Measurements from ENCODE around the gene SEMG2. TPM values are rescaled to one million over a fixed set of nuclear protein-coding genes. Genes with fewer than 3 reads are reported as not detected.

SEMG2 gene
- total and polyA plus RNA-seq, 9 of the 15 experiments (the other 6 are each of a cell fraction or from before 2014, with no cell fraction given): not detected

DNA sequence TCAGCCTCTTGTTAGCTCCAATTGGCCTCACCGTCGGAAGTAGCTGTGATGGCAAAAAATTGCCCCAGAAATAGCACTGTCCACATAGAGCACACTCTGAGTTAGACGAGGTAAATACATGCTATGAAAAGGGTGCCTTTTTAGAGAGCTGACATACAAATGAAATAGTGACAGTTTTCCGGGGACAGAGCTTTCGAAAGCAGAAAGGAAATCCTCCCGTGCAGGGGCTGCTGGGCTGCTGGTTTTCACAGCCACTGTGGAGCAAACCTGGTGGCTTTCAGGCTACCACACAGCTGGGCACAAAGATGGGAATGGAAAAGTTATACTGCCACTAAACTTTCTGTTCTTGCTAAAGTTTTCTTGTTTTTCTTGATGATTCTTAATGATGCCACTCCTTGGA is 24.9 kb downstream of the SEMG2 start:
- no peak overlapping the region for H3K4me3 ChIP-seq
- H3K4me2 ChIP-seq (ENCODE audit: insufficient read depth, low read length): no peak overlapping the region
- ChIA-PET POLR2A (no interaction called here), CTCF (ENCODE audit: low intra/inter-chr PET ratio) (no interaction called here)
- H3K27ac ChIP-seq (ENCODE audit: extremely low read depth, low read depth, low read length): no peak overlapping the region
- in situ Hi-C loops (cut with MboI) (no loop called here), intact Hi-C loops (cut with micrococcal nuclease) (no loop called here)
- H3K9ac ChIP-seq (ENCODE audit: insufficient read depth in 1 of 2, low read depth in 2 of 2, low read length in 2 of 2): no peak overlapping the region
- no TSS peak for BruUV-seq (replicated peaks)
- ATAC-seq: no peak
- WGBS (ENCODE audit: insufficient coverage, low coverage, missing lambda C conversion rate): 1% methylated on average over 5 of the region's 6 CpGs
- H3K27me3 ChIP-seq (ENCODE audit: control insufficient read depth in 2 of 2, insufficient read depth in 2 of 2, low read length in 2 of 2): peaks cover 3 to 4% of the 10 kb centered on the region in 2 experiments; a peak in 2 of 5 replicates
- no peaks in the 10 kb centered on the region for H3K4me1 ChIP-seq (replicated peaks in 1 of 2; ENCODE audit: control insufficient read depth in 2 of 2, insufficient read depth in 2 of 2, low read length in 2 of 2)
- H3K79me2 ChIP-seq (ENCODE audit: control insufficient read depth, insufficient read depth, low read length): no peaks in the 10 kb centered on the region
- H3K9me1 ChIP-seq (ENCODE audit: control insufficient read depth, insufficient read depth, low read length): no peaks in the 10 kb centered on the region
- no peak for DNase-seq (ENCODE audit: extremely low read depth in 1 of 4, low spot score in 3 of 4)
- H3K36me3 ChIP-seq (ENCODE audit: control insufficient read depth, insufficient read depth, low read length): no peaks in the 10 kb centered on the region
- TF ChIP-seq GABPB2 (CRISPR knock-in tag; conservative IDR thresholded peaks at IDR 0.05): no peak
- no peak for TF ChIP-seq SIN3A (IDR thresholded peaks at IDR 0.05; ENCODE audit: borderline replicate concordance in 2 of 2, control insufficient read depth in 1 of 2, low read depth in 2 of 2, low read length in 2 of 2)
- TF ChIP-seq DMBX1 (CRISPR knock-in tag; IDR thresholded peaks at IDR 0.05; ENCODE audit: borderline replicate concordance): no peak
- no peak for TF ChIP-seq FOXJ3 (CRISPR knock-in tag; IDR thresholded peaks at IDR 0.05)
- TF ChIP-seq DACH1 (IDR thresholded peaks at IDR 0.05; ENCODE audit: partially characterized antibody): no peak
- TF ChIP-seq GATA2 (CRISPR knock-in tag; IDR thresholded peaks at IDR 0.05): no peak
- TF ChIP-seq XRCC4 (IDR thresholded peaks at IDR 0.05; ENCODE audit: extremely low read depth, insufficient read depth, insufficient read length): no peak
- TF ChIP-seq E2F3 (CRISPR knock-in tag; IDR thresholded peaks at IDR 0.05): no peak
- TF ChIP-seq SAP30 (IDR thresholded peaks at IDR 0.05; ENCODE audit: borderline replicate concordance, insufficient read depth, low read depth, low read length, poor library complexity, severe bottlenecking): no peak
- no peak for TF ChIP-seq TFAM (CRISPR knock-in tag; conservative IDR thresholded peaks at IDR 0.05)
- TF ChIP-seq, protein P1, sequence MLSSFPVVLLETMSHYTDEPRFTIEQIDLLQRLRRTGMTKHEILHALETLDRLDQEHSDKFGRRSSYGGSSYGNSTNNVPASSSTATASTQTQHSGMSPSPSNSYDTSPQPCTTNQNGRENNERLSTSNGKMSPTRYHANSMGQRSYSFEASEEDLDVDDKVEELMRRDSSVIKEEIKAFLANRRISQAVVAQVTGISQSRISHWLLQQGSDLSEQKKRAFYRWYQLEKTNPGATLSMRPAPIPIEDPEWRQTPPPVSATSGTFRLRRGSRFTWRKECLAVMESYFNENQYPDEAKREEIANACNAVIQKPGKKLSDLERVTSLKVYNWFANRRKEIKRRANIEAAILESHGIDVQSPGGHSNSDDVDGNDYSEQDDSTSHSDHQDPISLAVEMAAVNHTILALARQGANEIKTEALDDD (IDR thresholded peaks at IDR 0.05): no peak
- no peak for TF ChIP-seq SLC30A9 (CRISPR knock-in tag; IDR thresholded peaks at IDR 0.05)
- no peak for TF ChIP-seq ZNF398 (CRISPR knock-in tag; IDR thresholded peaks at IDR 0.05)
- TF ChIP-seq LARP7 (IDR thresholded peaks at IDR 0.05): no peak
- TF ChIP-seq ELK3 (CRISPR knock-in tag; IDR thresholded peaks at IDR 0.05): no peak
- no peak for TF ChIP-seq NFYB (IDR thresholded peaks at IDR 0.05; ENCODE audit: extremely low read depth, insufficient read length)
- no peaks in the 10 kb centered on the region for H3K9me3 ChIP-seq (replicated peaks; ENCODE audit: control insufficient read depth, insufficient read depth, low read depth, low read length)
- H2AFZ ChIP-seq (ENCODE audit: low read depth, low read length): no peak overlapping the region
- no peak for FAIRE-seq
- no peaks in the 10 kb centered on the region for H4K20me1 ChIP-seq (replicated peaks; ENCODE audit: control insufficient read depth, insufficient read depth, low read length)
